GM19328 (cell line): Measurements from ENCODE around the gene CA12.

ENCODE experiments used
- ATAC-seq: cut with Tn5 transposase; IDR thresholded peaks from one replicate; pipeline ENCODE4 v1.9.1; 2021; ENCODE audit warnings: mild to moderate bottlenecking, moderate library complexity; ENCODE audit not compliant: unreplicated experiment

CA12 gene

GRCh38 chr15:63379492-63380150 lies 2.0 kb downstream of the CA12 start:
- no peak for ATAC-seq

- no peak for ATAC-seq
These were observed 2.7 kb downstream of the CA12 start for GRCh38 chr15:63378946-63379345.

DNA sequence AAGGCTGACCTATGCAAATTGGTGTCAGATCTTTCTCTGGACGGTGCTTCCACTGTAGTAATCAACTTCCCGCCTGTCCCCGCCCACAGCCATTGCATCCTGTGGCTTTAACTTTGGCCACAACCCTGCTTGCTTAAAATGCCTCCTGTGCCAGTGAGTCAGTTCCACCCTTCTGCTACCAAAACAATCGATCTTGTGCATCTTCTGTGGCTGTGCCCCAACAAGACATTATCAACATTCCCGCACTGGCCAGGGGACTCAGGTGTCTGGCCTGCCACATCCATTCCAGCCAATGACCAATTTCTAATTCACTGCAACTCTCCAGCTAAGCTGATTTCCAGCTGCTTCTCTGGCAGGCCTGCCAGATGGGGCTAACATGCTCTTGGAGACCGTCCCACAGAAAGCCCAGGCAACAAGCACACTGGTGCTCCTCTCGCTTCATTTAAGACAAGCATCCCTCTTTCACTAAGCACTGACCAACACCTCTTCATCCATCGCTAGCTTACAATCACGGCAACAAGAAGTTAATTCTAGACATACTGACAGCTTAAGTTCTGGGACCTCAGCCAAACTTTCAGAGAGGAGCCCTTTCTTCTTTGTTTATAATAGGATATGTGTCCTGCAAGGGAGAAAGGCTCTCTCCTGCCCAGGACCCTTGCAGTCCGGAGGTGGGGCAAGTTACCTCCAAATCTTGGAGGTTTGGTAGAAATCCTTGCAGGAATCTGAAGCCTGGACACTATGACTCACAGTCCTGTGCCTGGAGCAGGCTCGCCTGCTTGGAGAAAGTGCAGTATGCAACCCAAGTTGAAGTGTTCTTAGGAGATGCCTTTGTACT lies 6.7 kb downstream of the CA12 start:
- no peak for ATAC-seq

DNA sequence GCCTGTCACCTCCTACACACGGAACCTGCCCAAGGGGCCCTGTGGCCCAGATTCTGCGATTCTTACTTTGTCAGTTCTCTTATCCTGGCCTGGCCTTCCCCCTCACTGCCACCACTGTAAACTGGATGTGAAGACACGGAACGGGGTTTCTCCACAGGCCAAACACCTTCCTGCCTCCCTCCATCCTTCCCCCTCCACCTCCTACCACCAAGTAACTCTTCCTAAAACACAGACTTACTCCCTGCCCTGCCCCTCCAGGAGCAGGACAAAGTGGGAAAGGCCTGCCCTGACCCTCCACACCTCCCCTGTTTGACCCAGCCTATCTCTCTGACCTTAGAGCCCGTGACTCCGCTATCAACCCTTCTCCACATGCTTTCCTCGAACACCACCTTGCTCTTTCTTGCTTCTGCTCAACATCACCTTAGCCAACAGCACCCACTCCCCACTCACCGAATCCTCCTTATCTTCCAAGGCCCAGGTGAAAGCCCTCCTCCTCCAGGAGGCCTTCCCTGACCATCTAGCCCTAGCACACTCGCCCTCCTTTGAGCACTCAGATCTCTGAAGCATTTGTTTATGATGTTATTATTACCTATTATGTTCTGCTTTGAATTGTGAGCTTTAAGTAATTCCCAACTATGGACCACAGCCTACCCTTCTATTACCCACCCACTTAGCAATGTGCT lies 7.6 kb downstream of the CA12 start:
- ATAC-seq = no peak

GRCh38 chr15:63373330-63373729 lies 8.3 kb downstream of the CA12 start:
- no peak for ATAC-seq

DNA sequence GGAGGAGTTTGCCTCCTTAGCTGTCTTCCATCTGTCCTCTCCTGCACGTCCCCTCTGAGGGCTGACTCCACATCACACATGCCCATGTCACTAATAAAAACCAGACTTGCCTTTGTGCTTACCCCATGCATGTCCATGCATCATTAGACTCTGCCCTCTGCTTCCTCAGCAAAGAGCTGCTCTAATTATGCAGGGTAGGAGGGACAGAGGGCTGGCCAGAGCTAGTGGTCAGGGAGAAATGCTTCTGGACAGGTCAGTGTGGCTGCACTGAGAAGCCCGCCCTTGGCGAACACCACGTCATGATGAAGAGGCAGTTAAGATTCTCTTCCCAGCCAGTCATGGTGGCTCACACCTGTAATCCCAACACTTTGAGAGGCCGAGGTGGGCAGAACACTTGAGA lies 8.9 kb downstream of the CA12 start:
- no peak for ATAC-seq

- no peak for ATAC-seq
These were observed 9.5 kb downstream of the CA12 start for GRCh38 chr15:63372018-63372705.

- ATAC-seq = no peak
These were observed 10.2 kb downstream of the CA12 start for GRCh38 chr15:63371297-63371918.

- no peak for ATAC-seq
These were observed 10.9 kb downstream of the CA12 start for GRCh38 chr15:63370764-63371163.

GRCh38 chr15:63369781-63370180 lies 11.9 kb downstream of the CA12 start:
- no peak for ATAC-seq

DNA sequence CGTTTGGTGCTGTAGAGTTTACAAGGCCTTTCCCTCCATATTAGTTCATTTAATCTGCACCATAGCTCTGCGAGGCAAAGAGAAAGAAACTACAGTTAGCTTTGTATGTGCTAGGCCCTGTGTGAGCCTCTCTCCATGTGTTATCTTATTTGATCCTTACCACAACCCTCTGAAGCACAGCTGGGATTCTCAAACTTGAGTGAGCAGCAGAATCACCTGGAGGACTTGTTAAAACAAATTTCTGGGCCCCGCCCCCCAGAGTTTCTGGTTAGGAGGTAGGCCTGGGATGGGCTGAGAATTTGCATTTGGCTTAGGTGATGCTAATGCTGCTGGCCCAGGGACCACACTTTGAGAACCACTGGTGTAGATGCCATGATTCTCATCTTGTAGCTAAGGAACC lies 12.3 kb downstream of the CA12 start:
- no peak for ATAC-seq

GRCh38 chr15:63368503-63368902 lies 13.1 kb downstream of the CA12 start:
- no peak for ATAC-seq

DNA sequence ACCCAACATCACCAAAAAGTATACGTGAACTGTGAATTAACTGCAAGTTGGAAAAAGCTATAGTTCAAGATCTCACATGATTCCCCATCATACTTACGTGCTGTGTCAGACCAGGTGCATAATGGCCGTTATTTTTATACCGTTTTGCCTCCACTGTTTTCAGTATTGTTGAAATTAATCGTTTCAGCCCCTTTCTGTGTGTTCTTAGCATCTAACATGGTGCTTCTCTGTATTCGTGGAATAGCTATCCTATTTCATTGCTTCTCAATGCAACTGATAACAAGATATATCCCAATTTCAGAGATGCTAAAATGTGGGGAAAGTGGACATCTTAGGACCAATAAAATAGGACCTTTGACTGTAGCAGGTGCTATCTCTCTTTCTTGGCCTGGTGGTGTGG lies 13.7 kb downstream of the CA12 start:
- no peak for ATAC-seq

GRCh38 chr15:63367390-63367789 lies 14.3 kb downstream of the CA12 start:
- no peak for ATAC-seq

DNA sequence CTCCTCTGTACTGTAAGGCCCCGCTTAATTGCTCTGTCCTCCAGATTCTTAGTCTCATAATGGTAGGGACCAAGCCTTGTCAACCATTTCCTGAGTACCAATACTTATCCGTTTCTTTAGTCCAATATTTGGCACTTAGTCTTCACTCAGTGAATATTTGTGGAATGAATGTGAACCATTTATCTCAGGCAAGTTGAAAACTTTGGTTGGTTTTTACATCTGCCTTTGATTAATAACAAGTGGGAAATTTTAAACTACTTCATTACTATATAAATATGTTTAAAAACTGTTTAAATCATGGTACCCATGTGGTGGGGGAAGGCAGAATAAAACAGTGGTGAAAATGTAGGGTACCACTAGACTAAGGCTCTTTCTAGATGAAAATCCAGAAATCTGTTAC lies 15.2 kb downstream of the CA12 start:
- ATAC-seq = no peak

DNA sequence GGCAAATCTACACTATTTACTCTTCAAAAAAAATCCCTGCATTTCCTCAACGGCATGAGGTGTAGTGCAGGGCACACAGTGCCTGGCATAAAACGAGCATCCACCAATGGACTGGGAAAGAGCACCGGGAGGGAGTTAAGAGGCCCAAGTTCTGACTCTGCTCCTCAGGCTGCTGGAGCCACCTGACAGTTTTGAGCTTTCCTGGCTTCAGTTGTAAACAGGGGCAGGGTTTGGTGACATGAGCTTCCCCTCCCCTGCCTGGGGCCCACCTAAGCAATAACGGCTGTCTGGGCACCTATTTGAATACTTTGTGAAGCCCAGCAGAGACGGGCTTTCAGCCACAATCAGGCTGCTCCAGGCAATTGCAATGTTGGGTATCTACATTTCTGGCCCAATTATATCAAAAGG lies 16.4 kb downstream of the CA12 start:
- ATAC-seq = no peak

DNA sequence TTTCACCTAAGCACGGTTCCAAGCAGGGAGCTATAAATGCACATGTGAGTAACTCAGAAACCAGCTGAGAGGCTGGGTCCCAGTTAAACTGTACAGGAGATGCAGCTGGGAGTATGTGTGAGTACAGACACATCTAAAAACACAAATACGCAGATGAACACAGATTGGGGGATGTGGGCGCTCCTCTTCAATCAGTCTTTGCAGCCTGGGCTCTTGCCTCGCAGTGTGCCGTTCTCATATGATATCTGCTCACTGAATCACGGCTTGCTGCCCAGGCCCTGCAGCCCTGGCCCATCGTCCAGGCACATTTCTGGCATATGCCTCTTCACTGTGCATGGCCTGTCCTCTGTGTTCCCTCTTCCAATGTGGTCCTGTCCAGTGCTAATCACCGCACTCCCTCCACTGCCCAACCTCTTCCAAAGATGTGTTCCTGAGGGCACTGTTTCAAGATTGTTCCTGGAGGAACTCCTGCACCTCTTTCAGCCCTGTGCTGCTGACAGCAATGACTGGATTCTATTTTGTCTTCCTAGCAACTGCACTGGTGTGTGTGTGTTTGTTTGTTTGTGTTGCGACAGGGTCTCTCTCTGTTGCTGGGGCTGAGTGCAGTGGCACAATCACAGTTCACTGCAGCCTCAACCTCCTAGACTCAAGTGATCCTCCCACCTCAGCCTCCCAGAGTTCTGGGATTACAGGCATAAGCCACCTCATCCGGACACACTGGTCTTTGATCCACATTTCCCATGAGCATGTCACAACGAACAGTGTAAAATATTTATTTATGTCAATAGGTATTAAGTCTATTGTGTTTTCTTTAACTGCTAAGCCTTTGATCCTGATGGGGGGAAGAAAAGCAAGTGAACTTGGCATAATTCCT lies 17.0 kb downstream of the CA12 start:
- ATAC-seq = no peak

GRCh38 chr15:63363292-63363691 lies 18.4 kb downstream of the CA12 start:
- no peak for ATAC-seq

- ATAC-seq = no peak
These were observed 18.8 kb downstream of the CA12 start for GRCh38 chr15:63362885-63363284.

DNA sequence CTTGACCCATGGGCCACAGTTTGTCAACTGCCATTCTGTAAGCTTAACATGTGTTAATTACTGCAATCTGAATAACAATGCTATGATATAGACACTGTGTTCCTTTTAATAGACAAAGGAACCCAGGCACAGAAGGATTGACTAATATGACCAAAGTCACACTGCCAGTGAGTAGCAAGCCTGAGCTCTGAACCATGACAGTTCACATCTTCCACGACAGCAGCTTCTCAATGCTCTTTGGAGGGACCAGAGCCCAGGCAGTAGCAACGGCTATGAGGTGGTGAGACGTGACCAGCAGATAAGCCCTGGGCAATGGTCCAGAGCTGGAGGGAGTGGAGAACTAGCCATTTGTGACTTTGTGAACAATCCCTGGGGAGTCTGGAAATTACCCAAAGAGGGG lies 19.4 kb downstream of the CA12 start:
- no peak for ATAC-seq
